ENCODE results near the gene RPH3AL.
"Not testable (repeated sequence)": the region's sequence is repeated elsewhere in the genome, so short reads cannot be mapped to it uniquely, and the experiment has no call there.

Gene RPH3AL

DNA sequence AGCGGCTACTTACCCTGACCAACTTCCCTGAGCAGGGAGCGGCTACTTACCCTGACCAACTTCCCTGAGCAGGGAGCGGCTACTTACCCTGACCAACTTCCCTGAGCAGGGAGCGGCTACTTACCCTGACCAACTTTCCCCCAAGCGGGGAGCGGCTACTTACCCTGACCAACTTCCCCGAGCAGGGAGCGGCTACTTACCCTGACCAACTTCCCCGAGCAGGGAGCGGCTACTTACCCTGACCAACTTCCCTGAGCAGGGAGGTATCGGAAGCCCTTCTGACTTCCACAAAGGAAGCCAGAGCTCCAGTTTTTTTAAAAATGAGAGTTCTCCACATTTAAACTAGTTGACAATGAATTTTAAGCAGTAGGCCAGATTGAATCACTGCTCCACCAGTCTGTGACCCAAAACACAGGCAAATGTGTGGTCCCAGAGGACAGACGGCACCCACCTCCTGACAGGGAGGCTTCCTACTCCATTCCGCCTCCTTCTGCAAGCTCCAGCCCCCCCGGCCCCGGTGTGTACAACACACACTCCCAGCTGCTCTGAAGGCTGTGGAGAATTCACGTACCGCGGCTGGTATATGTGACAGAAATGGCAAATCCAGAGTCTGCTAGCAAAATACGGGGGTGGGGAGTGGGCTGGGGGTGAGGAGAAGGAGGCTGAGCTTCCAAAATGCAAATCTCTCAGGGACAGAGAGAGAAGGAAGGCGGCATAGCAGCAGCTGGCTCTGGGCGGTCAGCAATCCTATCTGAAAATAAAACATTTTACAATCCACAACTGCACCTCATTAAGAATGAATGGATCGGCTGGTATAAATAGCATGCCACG, 118.2 kb downstream of the RPH3AL start:
- DNase-seq = not testable (repeated sequence)

DNA sequence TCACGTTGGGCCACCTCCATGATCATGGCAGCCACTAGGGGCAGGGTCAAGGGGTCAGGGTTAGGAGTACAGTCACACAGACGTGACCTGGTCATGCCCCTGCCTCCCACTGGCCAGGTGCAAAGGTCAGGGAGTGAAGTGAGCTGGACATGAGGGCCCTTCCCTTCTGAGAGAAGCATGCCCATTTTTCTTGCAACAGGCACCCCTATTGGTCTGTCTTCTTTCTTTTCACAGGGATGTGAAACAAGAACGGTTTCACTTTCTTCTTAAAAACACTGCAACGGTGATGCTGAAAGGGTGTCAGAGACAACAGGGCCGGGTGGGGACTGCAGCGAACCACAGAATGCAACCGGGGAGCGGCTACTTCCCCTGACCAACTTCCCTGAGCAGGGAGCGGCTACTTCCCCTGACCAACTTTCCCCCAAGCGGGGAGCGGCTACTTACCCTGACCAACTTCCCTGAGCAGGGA, 119.1 kb downstream of the RPH3AL start:
- DNase-seq = no peak

DNA sequence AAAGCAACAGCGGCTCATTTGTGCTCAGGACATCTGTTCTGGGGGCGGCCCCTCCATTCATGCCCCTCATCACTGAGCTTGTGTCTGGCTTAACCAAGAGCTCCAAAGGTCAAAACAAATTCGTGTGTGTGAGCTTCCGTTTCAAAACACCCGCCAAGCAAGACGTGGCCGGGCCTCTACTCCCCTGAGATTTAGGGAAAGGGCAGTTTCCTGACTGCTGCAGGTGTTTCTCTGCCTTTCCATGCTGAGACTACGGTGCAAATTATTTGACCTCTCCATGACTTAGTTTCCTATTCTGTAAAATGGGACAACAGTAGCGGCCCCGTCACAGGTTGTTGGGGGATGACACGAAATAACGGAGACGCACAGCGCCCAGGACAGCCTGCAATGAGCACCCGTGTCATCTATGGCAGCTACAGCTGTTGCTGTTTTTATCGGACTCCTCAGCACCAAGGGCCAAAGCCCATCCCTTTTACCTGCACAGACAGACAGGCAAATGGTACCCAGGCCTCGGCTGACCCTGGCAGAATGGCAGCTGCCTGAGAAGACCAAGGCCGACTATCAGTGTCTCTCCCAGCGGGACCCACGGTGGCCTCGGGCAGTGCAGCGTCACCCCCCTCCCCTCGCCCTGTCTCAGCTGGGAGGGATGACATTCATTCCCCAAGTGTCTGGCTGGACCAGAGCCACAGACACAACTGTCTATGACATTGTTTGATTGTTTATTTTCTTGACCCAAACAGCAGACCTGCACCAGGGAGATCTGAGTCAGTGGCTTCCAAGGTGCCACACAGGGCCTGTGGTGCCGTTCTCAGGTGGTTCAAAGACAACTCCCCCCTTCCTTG, 120.4 kb downstream of the RPH3AL start:
- no peak for DNase-seq

DNA sequence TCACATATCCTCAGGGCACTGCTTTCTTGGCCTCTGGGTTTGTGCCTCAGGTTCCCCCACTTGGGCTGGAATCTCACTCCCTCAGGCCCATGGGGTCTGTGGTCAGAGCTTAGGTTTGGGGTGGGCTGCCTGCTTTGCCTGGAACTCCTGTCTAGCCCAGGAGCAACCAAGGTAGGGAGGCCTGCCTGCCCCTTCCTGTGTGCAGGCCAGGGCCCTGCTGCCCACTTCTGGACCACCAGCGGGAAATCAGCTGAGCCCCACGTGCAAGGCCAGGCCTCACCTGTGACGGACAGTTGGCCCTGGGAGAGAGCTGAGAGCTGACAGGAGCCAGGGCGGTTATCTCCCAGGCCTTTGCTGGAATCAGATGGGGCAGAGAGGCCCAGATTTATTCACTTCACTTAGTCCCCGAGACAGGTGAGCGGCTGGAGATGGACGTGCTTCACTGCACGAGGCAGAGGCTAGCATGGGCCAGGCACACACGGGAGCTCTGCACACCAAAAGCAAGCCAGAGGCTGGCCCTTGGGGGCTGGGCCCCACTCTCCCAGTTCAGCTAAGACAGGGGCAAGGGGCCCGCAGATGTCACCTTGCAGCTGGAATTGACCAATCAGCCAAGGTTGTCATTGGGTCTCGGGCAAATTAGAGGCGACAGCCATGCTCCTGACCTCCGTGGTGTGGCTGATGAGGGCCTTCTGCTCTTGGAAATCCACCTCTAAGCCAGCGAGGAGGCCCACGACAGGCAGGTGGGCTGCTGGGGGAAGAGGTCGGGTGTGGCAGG, 121.2 kb downstream of the RPH3AL start:
- no peak for DNase-seq

DNA sequence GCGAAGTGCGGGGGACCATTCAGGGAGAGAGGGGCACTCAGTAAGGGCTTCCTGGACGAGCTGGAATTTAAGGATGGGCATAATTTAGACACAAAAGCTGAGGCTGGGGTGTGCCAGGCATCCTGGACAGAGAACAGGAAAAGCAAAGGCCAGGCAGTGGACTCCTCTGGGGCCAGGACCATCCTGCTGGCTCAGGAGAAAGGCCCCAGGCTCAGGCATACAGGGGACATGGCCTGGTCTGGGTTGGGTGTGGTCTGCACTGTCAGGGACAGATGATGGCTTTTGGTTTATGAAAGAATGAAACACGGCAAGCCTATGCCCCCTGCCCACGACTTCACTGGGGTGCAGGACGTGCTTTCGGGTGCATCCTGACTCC, 122.2 kb downstream of the RPH3AL start:
- DNase-seq = no peak

DNA sequence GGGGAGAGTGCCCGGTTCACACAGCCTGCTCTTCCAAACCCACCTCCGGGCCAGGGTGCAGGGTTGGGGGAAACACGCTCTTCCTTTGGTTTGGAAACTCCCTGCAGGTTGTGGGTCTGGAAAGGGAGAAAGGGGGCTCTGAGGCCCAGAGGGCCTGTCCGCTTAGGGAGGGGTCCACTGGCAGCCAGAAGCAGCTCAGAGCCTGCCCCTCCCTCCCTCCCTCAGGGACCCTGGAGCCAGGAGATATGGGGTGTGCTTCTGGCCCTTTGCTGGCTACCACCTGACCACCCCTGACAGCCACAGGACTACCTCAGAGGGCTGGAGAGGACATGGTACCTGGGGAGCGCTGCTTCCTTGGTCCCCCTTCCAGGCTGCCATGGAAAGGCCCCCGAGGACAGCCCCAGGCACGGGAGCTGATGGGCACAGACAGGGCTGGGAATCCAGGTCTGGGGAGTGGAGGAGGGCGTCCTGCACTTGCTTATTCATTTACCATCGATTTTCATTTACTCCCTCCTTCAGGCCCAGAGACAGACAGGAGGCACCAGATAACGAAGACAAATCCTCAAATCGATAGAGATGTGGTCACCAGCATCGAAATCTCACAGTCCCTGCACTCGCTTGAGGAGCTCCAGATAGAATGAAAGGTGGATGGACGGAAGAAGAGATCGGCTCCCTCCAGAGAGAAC, 122.8 kb downstream of the RPH3AL start:
- no peak for DNase-seq

DNA sequence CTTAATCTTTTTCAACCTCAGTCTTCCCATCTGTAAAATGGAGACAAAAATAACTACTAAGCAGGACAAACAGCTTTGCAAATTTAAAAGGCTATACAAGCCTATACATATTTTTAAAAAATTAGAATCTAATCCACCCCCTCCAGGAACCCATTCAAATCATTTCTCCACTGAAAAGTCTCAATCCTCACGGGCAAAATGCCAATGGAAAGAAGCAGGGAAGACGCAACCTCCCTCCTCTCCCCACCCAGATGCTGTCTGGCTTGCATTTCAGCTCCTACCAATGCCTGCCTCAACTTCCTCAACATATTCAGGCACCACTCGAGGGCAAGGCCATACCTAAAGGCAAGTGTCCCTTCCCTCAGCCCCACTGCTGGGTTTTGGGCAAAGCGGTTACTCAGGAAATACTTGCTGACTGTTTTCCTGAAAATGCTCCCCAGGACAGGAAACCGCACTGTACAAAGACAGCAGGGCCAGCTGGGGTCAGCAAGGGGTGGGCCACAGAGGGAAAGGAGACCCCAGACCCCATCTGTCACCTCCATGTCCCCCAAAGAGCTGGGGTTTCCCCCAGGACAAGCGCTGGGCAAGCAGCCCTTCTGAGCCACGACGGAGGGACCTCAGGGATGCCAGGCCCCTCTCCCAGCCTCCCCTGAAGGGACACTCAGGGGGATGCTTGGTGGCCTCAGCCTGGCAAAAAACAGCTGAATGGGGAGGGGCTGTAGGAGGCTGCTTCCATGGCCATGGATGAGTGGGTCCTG, 123.5 kb downstream of the RPH3AL start:
- DNase-seq = no peak

DNA sequence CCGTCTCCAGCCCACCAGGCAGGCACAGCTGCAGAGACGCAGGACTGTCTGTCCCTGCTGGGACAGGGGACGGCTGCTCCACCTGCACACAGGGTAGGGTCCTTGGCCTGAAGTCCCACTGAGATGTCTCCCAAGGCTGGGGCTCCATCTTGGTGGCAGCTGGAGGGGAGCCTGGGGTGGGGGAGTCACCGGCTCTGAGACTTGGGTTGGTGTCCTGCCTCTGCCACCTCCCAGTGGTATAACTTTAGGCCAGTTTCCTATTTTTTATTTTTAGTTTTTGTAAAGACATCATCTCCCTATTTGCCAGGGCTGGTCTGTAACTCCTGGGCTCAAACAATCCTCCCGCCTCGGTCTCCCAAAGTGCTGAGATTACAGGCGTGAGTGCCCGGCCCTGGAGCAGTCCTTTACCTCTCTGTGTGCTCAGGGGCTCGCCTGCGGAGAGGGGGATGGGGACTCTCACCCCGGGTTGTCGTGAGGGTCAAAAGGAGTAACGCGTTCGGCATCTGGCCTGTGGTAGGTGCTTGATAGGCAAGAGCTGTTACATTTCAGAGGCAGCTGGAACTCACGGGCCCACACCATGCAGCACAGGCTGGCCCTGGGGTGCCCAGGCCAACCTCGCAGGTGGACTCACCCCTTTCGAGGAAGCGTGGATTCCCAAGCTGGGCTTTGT, 124.5 kb downstream of the RPH3AL start:
- no peak for DNase-seq

DNA sequence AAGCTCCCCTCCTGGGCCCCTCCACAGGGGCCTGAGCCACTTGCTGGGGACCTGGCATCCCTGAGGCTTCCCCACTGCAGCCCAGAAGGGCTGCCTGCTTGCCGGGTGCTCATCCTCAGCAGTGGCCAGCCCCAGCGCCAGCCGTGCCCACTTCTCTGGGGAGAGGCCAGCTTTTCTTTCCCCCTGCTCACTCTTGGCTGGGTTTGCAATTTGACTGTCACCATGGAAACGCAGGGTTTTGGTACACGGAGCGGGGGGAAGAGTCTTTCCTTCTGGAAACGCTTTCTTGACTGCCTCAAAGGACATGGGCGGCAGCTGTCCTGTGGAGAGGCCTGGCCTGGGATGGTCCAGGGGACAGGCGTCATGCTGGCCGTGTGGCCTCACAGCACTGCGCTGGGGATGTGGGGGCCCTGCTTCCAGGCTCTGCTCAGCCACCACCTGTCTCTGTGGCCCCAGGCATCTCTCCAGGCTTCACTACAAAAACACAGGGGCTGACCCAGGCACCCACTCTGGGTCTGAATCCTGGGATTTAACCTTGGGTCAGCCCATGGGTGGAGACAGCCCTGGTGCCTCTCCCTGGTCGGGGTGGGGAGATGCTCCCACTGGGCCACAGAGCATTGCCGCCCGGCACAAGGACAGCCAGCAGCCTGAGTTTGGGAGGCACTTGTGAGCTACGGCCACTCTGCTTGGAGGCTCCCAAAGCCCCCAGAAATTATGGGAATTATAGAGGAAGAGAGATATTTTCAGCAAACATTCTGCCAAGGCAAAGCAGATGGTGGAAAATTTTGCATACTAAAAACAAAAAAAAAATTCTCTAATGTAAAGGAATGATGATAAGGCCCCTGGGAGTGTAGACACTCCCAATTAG, 125.3 kb downstream of the RPH3AL start:
- no peak for DNase-seq

DNA sequence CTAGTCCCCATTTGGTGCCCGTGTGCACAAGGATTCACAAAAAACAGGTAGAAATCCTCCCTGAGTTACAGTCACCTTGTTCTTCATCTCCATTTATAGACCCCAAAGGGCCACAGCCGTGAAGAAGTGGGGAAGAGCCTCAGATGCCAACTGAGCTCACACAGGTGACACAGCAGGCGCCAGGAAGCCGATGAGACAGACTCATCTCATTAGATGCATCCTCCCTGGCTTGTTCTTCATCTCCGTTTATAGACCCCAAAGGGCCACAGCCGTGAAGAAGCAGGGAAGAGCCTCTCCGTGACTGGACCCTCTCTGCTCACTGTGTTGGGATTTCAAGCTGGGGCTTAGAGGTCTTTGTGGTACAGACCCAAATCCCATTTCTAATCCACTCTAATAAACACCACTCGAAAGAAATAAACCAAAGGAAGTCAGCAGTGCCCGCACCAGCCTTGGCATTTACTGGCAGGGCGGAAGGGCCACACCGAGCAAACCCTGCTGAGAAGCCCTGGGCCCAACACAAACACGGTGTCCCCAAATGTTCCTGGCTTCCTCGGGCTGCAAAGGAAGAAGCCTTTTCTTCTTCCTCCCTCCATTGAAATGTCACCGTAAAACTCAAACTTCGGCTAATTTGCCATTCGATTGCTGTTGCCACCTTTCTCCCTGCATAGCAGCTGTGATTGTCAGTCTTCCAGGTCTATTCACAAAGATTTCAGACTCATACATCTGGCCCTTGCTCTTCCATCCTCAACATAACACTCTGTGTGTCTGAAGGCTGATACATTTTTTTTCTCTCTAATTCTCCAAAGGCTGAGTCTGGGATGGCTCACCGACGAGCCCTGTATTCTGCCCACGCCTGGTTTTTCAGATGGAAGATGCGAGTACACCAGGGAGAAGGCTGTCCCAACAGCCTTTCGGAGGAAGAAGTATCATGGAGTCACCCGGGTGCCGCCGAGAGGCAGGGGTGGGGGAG, 126.2 kb downstream of the RPH3AL start:
- no peak for DNase-seq

DNA sequence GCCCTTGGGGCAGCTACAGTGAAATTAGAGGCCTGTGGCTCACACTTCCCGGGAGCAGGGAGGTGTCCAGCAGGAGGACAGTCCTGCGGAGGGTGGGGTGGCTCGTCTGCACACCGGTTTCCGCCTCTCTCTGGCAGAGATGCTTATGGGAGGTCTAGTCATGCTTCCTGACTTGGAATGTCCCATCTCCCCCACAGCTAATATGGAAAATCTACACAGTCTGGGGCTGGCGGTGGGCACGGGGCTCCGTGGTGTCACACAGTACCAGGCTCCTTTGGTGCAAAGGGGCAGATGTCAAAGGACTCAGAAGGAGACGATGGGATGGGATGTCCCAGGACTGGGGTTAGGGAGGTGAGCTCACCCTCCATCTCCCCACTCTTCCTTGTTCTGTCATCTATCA, 127.1 kb downstream of the RPH3AL start:
- no peak for DNase-seq

DNA sequence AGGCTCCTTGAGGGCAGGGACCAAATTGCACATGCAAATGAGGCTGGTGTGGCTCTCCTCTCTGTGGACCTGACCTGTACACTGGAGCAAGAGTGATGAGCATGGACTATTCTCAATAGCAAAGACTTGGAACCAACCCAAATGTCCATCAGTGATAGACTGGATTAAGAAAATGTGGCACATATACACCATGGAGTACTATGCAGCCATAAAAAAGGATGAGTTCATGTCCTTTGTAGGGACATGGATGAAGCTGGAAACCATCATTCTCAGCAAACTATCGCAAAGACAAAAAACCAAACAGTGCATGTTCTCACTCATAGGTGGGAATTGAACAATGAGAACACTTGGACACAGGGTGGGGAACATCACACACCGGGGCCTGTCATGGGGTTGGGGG, 128.0 kb downstream of the RPH3AL start:
- not testable (repeated sequence) for DNase-seq

DNA sequence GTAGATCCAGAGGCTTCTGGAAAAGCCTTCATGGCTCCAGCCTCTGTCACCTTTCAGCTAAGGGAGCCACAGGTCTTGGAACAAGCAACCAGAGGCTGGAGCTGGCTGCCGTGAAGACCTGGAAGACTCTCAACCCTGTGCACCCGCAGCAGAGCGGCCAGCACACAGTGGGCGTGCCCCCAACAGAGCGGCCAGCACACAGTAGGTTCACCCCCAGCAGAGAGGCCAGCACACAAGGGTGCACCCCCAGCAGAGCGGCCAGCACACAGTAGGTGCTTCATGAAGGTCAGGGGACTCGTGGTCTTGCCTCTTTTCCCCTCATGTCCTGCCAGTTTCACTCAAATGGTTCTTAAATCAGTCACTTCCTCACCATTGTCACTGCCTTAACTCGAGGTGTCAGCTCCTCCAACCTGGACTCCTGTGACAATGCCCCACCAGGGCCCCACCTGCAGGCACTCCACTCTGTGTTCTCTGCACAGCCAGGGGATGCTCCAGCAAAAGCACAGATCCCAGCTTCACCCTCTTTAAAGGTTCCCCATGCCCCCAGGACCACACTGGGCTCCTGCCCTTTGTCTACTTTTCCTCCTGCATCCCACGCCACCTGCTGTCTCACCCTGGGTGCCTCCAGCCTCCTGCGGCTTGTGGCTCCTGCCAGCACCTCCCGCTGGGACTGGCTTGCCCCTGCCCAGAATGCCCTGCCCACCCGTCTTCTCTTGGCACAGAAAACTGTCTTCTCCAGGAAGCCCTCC, 128.7 kb downstream of the RPH3AL start:
- no peak for DNase-seq

DNA sequence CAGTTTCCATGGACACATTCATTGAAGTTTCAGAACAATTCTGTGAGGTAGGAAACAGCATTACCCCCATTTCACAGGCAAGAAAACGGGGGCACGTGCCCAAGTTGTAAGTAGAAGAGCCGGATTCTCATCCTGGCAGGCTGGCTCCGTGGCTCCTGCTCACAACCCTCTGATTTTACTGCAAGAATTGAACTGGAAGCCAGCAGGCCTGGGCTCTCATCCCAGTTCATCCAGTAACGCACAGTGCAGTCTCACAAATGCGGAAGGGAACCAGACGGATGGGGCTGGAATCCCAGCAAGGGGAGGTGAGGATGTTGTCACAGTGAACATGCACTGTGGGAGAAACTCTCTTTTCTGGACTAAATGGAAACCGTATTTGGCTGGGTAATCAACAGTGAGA, 130.4 kb downstream of the RPH3AL start:
- no peak for DNase-seq

DNA sequence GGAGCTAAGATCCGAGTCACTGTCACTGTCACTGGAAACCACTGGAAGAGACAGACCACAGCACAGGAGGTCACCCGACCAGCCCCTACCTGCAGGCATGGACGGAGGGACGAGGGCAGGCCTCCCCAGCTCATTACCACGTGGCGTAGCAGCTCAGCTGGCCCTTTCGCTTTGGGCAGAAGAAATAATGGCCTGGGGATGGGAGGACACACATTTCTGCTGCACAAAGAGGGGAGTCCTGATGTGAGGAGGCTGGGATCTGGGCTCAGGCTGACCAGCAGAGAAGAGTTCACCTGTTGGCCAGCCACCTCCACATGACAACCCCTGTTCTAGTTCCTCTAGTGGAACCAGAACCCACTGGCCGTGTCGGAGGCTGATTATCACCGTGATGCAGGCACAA, 132.9 kb downstream of the RPH3AL start:
- DNase-seq = no peak

DNA sequence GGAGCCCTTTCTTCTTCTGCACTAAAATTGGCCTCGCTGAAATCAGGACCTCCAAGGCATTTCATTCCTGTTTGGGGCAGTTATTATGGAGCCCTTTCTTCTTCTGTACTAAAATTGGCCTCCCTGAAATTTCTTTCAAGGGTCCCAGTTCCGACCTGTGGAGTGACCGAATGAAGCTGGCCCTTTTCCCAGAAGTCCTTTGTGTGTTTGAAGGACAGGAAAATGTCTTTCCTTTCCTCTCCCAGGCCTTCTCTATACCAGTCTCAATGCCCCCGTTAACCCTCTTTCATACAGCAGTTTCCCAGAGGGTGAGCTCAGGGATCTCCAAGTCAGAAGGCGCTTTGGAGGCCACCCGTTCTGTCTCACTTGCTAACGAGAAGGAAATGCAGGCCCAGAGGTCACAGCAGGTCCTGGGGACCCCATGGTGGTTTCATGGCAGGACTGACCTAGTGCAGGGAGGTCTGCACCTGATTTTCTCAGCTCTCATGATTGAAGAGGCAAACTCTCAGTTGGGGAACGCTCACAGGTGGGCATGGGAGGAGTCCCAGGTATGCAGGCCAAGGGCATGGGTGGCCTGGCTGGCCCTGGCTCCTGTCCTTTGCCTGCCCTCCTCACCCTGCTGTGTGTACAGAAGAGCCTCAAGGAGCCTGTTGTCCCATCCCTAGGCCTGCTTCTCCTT, 134.0 kb downstream of the RPH3AL start:
- DNase-seq = no peak

DNA sequence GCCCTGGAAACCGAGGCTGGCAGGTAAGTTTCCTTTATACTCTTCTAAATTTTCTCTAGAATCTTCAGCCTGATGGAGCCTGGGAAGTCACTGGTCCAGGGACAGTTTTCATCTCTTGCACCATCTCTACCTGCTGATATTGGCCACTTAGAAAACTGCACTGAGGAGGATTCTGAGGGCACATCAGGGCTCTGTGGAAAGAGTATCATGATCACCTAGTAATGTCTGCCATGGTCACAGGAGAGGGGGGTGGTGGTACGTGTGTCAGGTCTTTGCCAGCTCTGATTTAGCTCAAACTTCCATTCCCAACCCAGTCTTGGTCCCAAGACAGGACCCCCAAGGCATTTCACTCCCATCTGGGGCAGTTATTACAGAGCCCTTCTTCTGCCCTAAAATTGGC, 136.0 kb downstream of the RPH3AL start:
- no peak for DNase-seq

Data from NCI-H2171 treated with DMSO at 0.1 percent for 48 hours (cell line).